ENCODE data around the gene LRRC25. TPM values are rescaled to one million over a fixed set of nuclear protein-coding genes. Genes with fewer than 3 reads are reported as not detected.

Gene LRRC25
- total and polyA plus RNA-seq, 7 donors: 0.65 to 5.2 (median 2.3) TPM

GRCh38 chr19:18418483-18419194 lies 21.2 kb upstream of the LRRC25 start:
- peak; percentile 3 to 21 (median 6) for ATAC-seq
- peak; percentile 56 to 75 for DNase-seq
- intact Hi-C loops (cut with DNase I): loop anchor here in 1 of 2 donors (10.0 kb wide), 2 partner anchors 164 to 194 kb away; partner anchors contain the start of gene PDE4C
- TF ChIP-seq CTCF (IDR thresholded peaks at IDR 0.05): no peak
- WGBS, 3 donors: 14 to 21% (median 17%) methylated on average over 39 of the region's 39 CpGs
- peak overlapping the region; percentile 86 for H3K27ac ChIP-seq
- H3K4me1 ChIP-seq: peaks cover 37% of the 10 kb centered on the region
- no peaks in the 10 kb centered on the region for H3K36me3 ChIP-seq (ENCODE audit: insufficient read depth in 1 of 2, low read depth in 1 of 2)
- peak overlapping the region; percentile 84 for H3K4me3 ChIP-seq
- H3K9me3 ChIP-seq: no peaks in the 10 kb centered on the region
- H3K27me3 ChIP-seq (ENCODE audit: insufficient read depth in 3 of 3, low read length in 2 of 3): peaks cover 0 to 5% (median 0%) of the 10 kb centered on the region in 3 donors

GRCh38 chr19:18418029-18418482 lies 20.6 kb upstream of the LRRC25 start:
- WGBS, 3 donors: 12 to 20% (median 18%) methylated on average over 27 to 30 of the region's 30 CpGs
- ATAC-seq: peak in 1 of 4 donors; percentile 0

GRCh38 chr19:18417250-18418028 lies 20.0 kb upstream of the LRRC25 start:
- Histone ChIP-seq H3K27ac (peak overlapping the region; percentile 86), H3K27me3 (ENCODE audit: insufficient read depth in 3 of 3, low read length in 2 of 3) (peaks cover 0 to 7% (median 0%) of the 10 kb centered on the region in 3 donors), H3K36me3 (ENCODE audit: insufficient read depth in 1 of 2, low read depth in 1 of 2) (no peaks in the 10 kb centered on the region), H3K4me1 (peaks cover 25% of the 10 kb centered on the region), H3K4me3 (peak overlapping the region; percentile 53), H3K9me3 (no peaks in the 10 kb centered on the region)
- ATAC-seq (peak; percentile 11 to 32 (median 20)), DNase-seq (peak; percentile 84 to 86)
- intact Hi-C loops (cut with DNase I): loop anchor here in 1 of 2 donors (10.0 kb wide), 2 partner anchors 163 to 193 kb away; partner anchors contain the start of gene PDE4C
- 0 to 1% (median 1%) methylated on average over 34 to 53 of the region's 53 CpGs for WGBS, 3 donors
- TF ChIP-seq CTCF (IDR thresholded peaks at IDR 0.05): no peak

More at GRCh38 chr19:18418029-18418482, 20.6 kb upstream of the LRRC25 start:
- Histone ChIP-seq H3K36me3 (ENCODE audit: insufficient read depth in 1 of 2, low read depth in 1 of 2) (no peaks in the 10 kb centered on the region), H3K4me1 (peaks cover 31% of the 10 kb centered on the region), H3K9me3 (no peaks in the 10 kb centered on the region), H3K27ac (peak overlapping the region; percentile 86), H3K27me3 (ENCODE audit: insufficient read depth in 3 of 3, low read length in 2 of 3) (peaks cover 0 to 5% (median 0%) of the 10 kb centered on the region in 3 donors), H3K4me3 (peak overlapping the region; percentile 53)
- intact Hi-C loops (cut with DNase I): loop anchor here in 1 of 2 donors (10.0 kb wide), 2 partner anchors 163 to 193 kb away; partner anchors contain the start of gene PDE4C
- TF ChIP-seq CTCF (IDR thresholded peaks at IDR 0.05): no peak
- DNase-seq: peak; percentile 60 to 75

GRCh38 chr19:18416778-18417249 lies 19.4 kb upstream of the LRRC25 start:
- peaks cover 0 to 7% (median 0%) of the 10 kb centered on the region in 3 donors for H3K27me3 ChIP-seq (ENCODE audit: insufficient read depth in 3 of 3, low read length in 2 of 3)
- 2 to 4% (median 4%) methylated on average over 36 to 44 of the region's 44 CpGs for WGBS, 3 donors
- H3K27ac ChIP-seq: peak overlapping the region; percentile 86
- ATAC-seq (peak; percentile 18 to 42 (median 23)), DNase-seq (peak; percentile 90 to 93)
- H3K4me3 ChIP-seq: peak overlapping the region; percentile 53
- no peak for TF ChIP-seq CTCF (IDR thresholded peaks at IDR 0.05)
- H3K4me1 ChIP-seq: peaks cover 25% of the 10 kb centered on the region
- intact Hi-C loops (cut with DNase I): loop anchor here in 1 of 2 donors (10.0 kb wide), 2 partner anchors 162 to 192 kb away; partner anchors contain the start of gene PDE4C
- H3K9me3 ChIP-seq: no peaks in the 10 kb centered on the region
- no peaks in the 10 kb centered on the region for H3K36me3 ChIP-seq (ENCODE audit: insufficient read depth in 1 of 2, low read depth in 1 of 2)

Data from psoas muscle (tissue), 8 donors.